Vagina (tissue), 2 donors: ENCODE results near the gene ARPC1B.

Experiments used
- CTCF ChIP-seq, 3 experiments: fragments of 450-650 bp in 2 of 3; fragments of 200-600 bp in 1 of 3; sonication (generic) in 1 of 3; IDR thresholded peaks; one replicate each; pipeline ENCODE4 v1.5.1; 2017 to 2019; ENCODE audit warnings: antibody characterized with exemption in 3 of 3, mild to moderate bottlenecking in 2 of 3, moderate library complexity in 2 of 3
- POLR2AphosphoS5 ChIP-seq, 2 donors: sonication (generic); formaldehyde crosslinking; IDR thresholded peaks; one replicate each; pipeline ENCODE4 v1.9.0; 2017; ENCODE audit warnings: antibody characterized with exemption in 2 of 2, mild to moderate bottlenecking in 2 of 2, low read depth in 1 of 2; ENCODE audit not compliant: insufficient read depth in 1 of 2

GRCh38 chr7:99365318-99366141 lies 9.0 kb upstream of the ARPC1B start:
- peak; percentile 25 to 36 (median 35) for TF ChIP-seq CTCF (IDR thresholded peaks at IDR 0.05)
- TF ChIP-seq POLR2AphosphoS5 (IDR thresholded peaks at IDR 0.05; ENCODE audit: insufficient read depth in 1 of 2, low read depth in 1 of 2), result peak in 1 of 2 donors; percentile 23
